H1 (cell line): Measurements from ENCODE around the gene RAB30. TPM values are rescaled to one million over a fixed set of nuclear protein-coding genes. Genes with fewer than 3 reads are reported as not detected.
"Not testable (repeated sequence)": the region's sequence is repeated elsewhere in the genome, so short reads cannot be mapped to it uniquely, and the experiment has no call there.

Experiments used
- CTCF ChIA-PET: fragments of 300-600 bp; sonication (Branson Sonifier 250); formaldehyde crosslinking; loops from one replicate; lab custom pipeline; 2021; ENCODE audit not compliant: partially characterized antibody; lab: Charles Lee
- POLR2A ChIA-PET: fragments of 300-600 bp; sonication (Branson Sonifier 250); formaldehyde crosslinking; loops from one replicate; lab custom pipeline; 2021; ENCODE audit warnings: inconsistent platforms; ENCODE audit not compliant: partially characterized antibody; lab: Charles Lee
- DNase-seq, 2 experiments: peaks; one replicate each; pipeline versions ENCODE4 v3.0.0 to v3.0.0-alpha.2; 2010 to 2022; ENCODE audit warnings: low spot score in 2 of 2, low read depth in 1 of 2, mixed read lengths in 1 of 2
- FAIRE-seq: peaks from 2 replicates; lab custom pipeline; 2011; peaks lifted over from hg19 to GRCh38; lab: Jason Lieb, UNC
- H2AFZ ChIP-seq: 2 replicates; pipeline ENCODE4 v1.8.1; 2012; ENCODE audit warnings: low read length, inconsistent platforms
- H2AK5ac ChIP-seq: 2 replicates; pipeline ENCODE4 v1.6.1; 2013; ENCODE audit warnings: low read depth, low read length
- H2BK120ac ChIP-seq: replicated peaks from 2 replicates; pipeline ENCODE3; 2013; ENCODE audit warnings: low read depth, low read length, inconsistent platforms
- H2BK12ac ChIP-seq: 2 replicates; pipeline ENCODE4 v1.6.1; 2013; ENCODE audit warnings: low read depth, low read length
- H2BK15ac ChIP-seq: 2 replicates; pipeline ENCODE4 v1.6.1; 2013; ENCODE audit warnings: low read length
- H2BK20ac ChIP-seq: 2 replicates; pipeline ENCODE4 v1.6.1; 2013; ENCODE audit warnings: low read length
- H2BK5ac ChIP-seq: 2 replicates; pipeline ENCODE4 v1.6.1; 2013; ENCODE audit warnings: low read depth, low read length
- H3K14ac ChIP-seq: 2 replicates; pipeline ENCODE4 v1.6.1; 2013; ENCODE audit warnings: inconsistent platforms; ENCODE audit not compliant: insufficient read length
- H3K18ac ChIP-seq: 2 replicates; pipeline ENCODE4 v1.6.1; 2013; ENCODE audit warnings: low read length; ENCODE audit errors: extremely low read depth
- H3K23ac ChIP-seq: 2 replicates; pipeline ENCODE4 v1.6.1; 2013; ENCODE audit warnings: inconsistent platforms; ENCODE audit not compliant: insufficient read length
- H3K23me2 ChIP-seq: 2 replicates; pipeline ENCODE4 v1.6.1; 2013; ENCODE audit warnings: low read depth, low read length
- H3K27ac ChIP-seq: 2 replicates; pipeline ENCODE4 v1.6.1; 2011; ENCODE audit warnings: low read depth, low read length, inconsistent platforms
- H3K27me3 ChIP-seq, 4 experiments: replicated peaks in 1 of 4; 1 replicate in 1 of 4; 2 replicates in 3 of 4; pipeline versions ENCODE4 v1.6.1 to v1.8.1; 2011 to 2013; ENCODE audit warnings: low read length in 3 of 4, mild to moderate bottlenecking in 3 of 4, inconsistent platforms in 2 of 4, mixed read lengths in 2 of 4, moderate library complexity in 1 of 4; ENCODE audit not compliant: control insufficient read depth in 3 of 4, insufficient read depth in 3 of 4; ENCODE audit errors: extremely low read depth in 1 of 4
- H3K36me3 ChIP-seq, 4 experiments: 2 replicates each; pipeline versions ENCODE4 v1.6.1 to v1.8.1; 2011 to 2013; ENCODE audit warnings: mild to moderate bottlenecking in 4 of 4, low read length in 3 of 4, moderate library complexity in 2 of 4, control low read depth in 1 of 4, inconsistent platforms in 1 of 4; ENCODE audit not compliant: insufficient read depth in 4 of 4, control insufficient read depth in 2 of 4
- H3K4ac ChIP-seq: replicated peaks from 2 replicates; pipeline ENCODE3; 2013; ENCODE audit warnings: low read length, low read depth, mixed read lengths, inconsistent platforms; ENCODE audit not compliant: insufficient read length
- H3K4me1 ChIP-seq, 4 experiments: replicated peaks in 1 of 4; 1 replicate in 1 of 4; 2 replicates in 3 of 4; pipeline versions ENCODE4 v1.6.1 to v1.8.1; 2011 to 2013; ENCODE audit warnings: low read length in 3 of 4, inconsistent platforms in 2 of 4, mixed read lengths in 1 of 4; ENCODE audit not compliant: insufficient read depth in 4 of 4, control insufficient read depth in 3 of 4
- H3K4me2 ChIP-seq, 2 experiments: 2 replicates each; pipeline versions ENCODE4 v1.6.1 to v1.8.1; 2011 to 2013; ENCODE audit warnings: low read depth in 2 of 2, low read length in 2 of 2, control low read depth in 1 of 2, inconsistent platforms in 1 of 2, mild to moderate bottlenecking in 1 of 2; ENCODE audit not compliant: insufficient read depth in 1 of 2
- H3K4me3 ChIP-seq, 4 experiments: fragments of 200-600, 300-600 bp in 1 of 4; sonication (generic), shearing (Covaris generic), sonication (Bioruptor Twin) in 1 of 4; 2 replicates each; pipeline versions ENCODE4 v1.5.1 to v1.8.1; 2011 to 2016; ENCODE audit warnings: low read length in 4 of 4, low read depth in 3 of 4, control low read depth in 2 of 4, inconsistent platforms in 2 of 4, mild to moderate bottlenecking in 2 of 4, mixed read lengths in 1 of 4, moderate library complexity in 1 of 4; ENCODE audit not compliant: insufficient read depth in 2 of 4; ENCODE audit errors: extremely low read depth in 1 of 4
- H3K56ac ChIP-seq: replicated peaks from 2 replicates; pipeline ENCODE3; 2013; ENCODE audit warnings: low read depth, mild to moderate bottlenecking, mixed read lengths, low read length, inconsistent platforms; ENCODE audit not compliant: insufficient read length
- H3K79me1 ChIP-seq: 2 replicates; pipeline ENCODE4 v1.6.1; 2013; ENCODE audit warnings: low read depth, low read length, control low read depth
- H3K79me2 ChIP-seq, 2 experiments: 2 replicates each; pipeline versions ENCODE4 v1.6.1 to v1.8.1; 2012 to 2013; ENCODE audit warnings: low read length in 2 of 2, mild to moderate bottlenecking in 2 of 2, inconsistent platforms in 1 of 2; ENCODE audit not compliant: insufficient read depth in 2 of 2, control insufficient read depth in 1 of 2
- H3K9ac ChIP-seq, 4 experiments: replicated peaks in 1 of 4; 1 replicate in 1 of 4; 2 replicates in 3 of 4; pipeline versions ENCODE4 v1.6.1 to v1.8.1; 2011 to 2013; ENCODE audit warnings: low read depth in 3 of 4, low read length in 3 of 4, control low read depth in 2 of 4, mild to moderate bottlenecking in 2 of 4, moderate library complexity in 2 of 4, inconsistent platforms in 1 of 4; ENCODE audit errors: extremely low read depth in 1 of 4
- H3K9me3 ChIP-seq, 2 experiments: 2 replicates each; pipeline versions ENCODE4 v1.6.1 to v1.8.1; 2012 to 2013; ENCODE audit warnings: mild to moderate bottlenecking in 2 of 2, moderate library complexity in 2 of 2, control low read depth in 1 of 2, inconsistent platforms in 1 of 2, low read depth in 1 of 2, low read length in 1 of 2, mixed read lengths in 1 of 2; ENCODE audit not compliant: insufficient read depth in 2 of 2
- H4K20me1 ChIP-seq, 2 experiments: replicated peaks in 1 of 2; 2 replicates each; pipeline versions ENCODE3 to v1.8.1; 2011 to 2013; ENCODE audit warnings: inconsistent platforms in 2 of 2, low read length in 2 of 2, mild to moderate bottlenecking in 1 of 2; ENCODE audit not compliant: insufficient read depth in 2 of 2, control insufficient read depth in 1 of 2
- H4K5ac ChIP-seq: 2 replicates; pipeline ENCODE4 v1.6.1; 2013; ENCODE audit warnings: low read length, low read depth, mixed read lengths, inconsistent platforms; ENCODE audit not compliant: insufficient read length
- H4K8ac ChIP-seq: 2 replicates; pipeline ENCODE4 v1.8.0; 2013; ENCODE audit warnings: mild to moderate bottlenecking, moderate library complexity, low read length, inconsistent platforms; ENCODE audit not compliant: insufficient read depth; ENCODE audit errors: extremely low read depth
- H4K91ac ChIP-seq: replicated peaks from 2 replicates; pipeline ENCODE3; 2013; ENCODE audit warnings: low read length, mixed read lengths, inconsistent platforms; ENCODE audit not compliant: insufficient read length
- MAFK ChIP-seq: IDR thresholded peaks from 2 replicates; pipeline ENCODE4 v1.6.1; 2012; ENCODE audit warnings: low read depth, mild to moderate bottlenecking, improper control_type of control experiment, low read length
- RXRA ChIP-seq: IDR thresholded peaks from 2 replicates; pipeline ENCODE4 v1.6.1; 2011; ENCODE audit warnings: low read depth, mild to moderate bottlenecking, low read length, moderate library complexity; ENCODE audit not compliant: insufficient read depth
- TAF1 ChIP-seq: IDR thresholded peaks from 2 replicates; pipeline ENCODE4 v1.6.1; 2011; ENCODE audit warnings: mild to moderate bottlenecking, low read depth, low read length
- TBP ChIP-seq: IDR thresholded peaks from 2 replicates; pipeline ENCODE4 v1.6.1; 2011; ENCODE audit warnings: low read depth, low read length, improper control_type of control experiment
- WGBS, 2 experiments: shearing (Covaris generic) in 1 of 2; methylation state at CpG; one replicate each; pipeline versions ENCODE4 v1.1.6 to v1.1.7; 2013 to 2015; ENCODE audit warnings: low lambda C conversion rate in 2 of 2, mixed read lengths in 2 of 2, inconsistent platforms in 1 of 2, low coverage in 1 of 2, missing lambda C conversion rate in 1 of 2; ENCODE audit not compliant: insufficient replicate concordance in 2 of 2, insufficient coverage in 1 of 2, insufficient read length in 1 of 2; ENCODE audit errors: extremely low coverage in 1 of 2, missing lambda C conversion rate in 1 of 2; 5-methylcytosine and 5-hydroxymethylcytosine counted together
- polyA plus RNA-seq, 7 experiments: library from polyadenylated mRNA; depleted of rRNA in 3 of 7; stranded (reverse) in 5 of 7; unstranded in 2 of 7; fragments of >200 nt in 5 of 7; fragments of 200-250 nt in 2 of 7; gene quantifications; 1 replicate in 5 of 7; 2 replicates in 1 of 7; 4 replicates in 1 of 7; pipeline versions ENCODE4 v1.2.1 to v1.2.3, GENCODE V29; 2011 to 2013; ENCODE audit warnings: missing spikeins in 2 of 7, mixed read lengths in 2 of 7
- total RNA-seq: library from RNA; stranded (reverse); fragmentation: NEBNext Ultra II Directional; extraction: Animal tissue kit (Norgen Biotek cat#: 25700); gene quantifications from 2 replicates; pipeline ENCODE4 v1.2.1, GENCODE V29; 2021

The RAB30 gene
- total and polyA plus RNA-seq, 2 of the 8 experiments (the other 6 are each of a cell fraction or from before 2014, with no cell fraction given): 1.6 to 11.7 TPM

GRCh38 chr11:83009999-83010398 is 61.7 kb downstream of the RAB30 start (continued):
- TF ChIP-seq TAF1: no peak
- no peak for TF ChIP-seq TBP
- TF ChIP-seq MAFK: no peak
- TF ChIP-seq RXRA: no peak

- H3K9ac ChIP-seq, H3K4me3 ChIP-seq, H4K20me1 ChIP-seq, FAIRE-seq, H2BK5ac ChIP-seq, H2BK15ac ChIP-seq, H3K23ac ChIP-seq, H2BK120ac ChIP-seq, H3K79me1 ChIP-seq, H3K4ac ChIP-seq, H3K27me3 ChIP-seq, DNase-seq, H3K9me3 ChIP-seq, H3K23me2 ChIP-seq, H4K5ac ChIP-seq, H4K8ac ChIP-seq, H3K27ac ChIP-seq, POLR2A ChIA-PET, H2BK12ac ChIP-seq, H2AK5ac ChIP-seq, H4K91ac ChIP-seq, H3K14ac ChIP-seq, H3K4me1 ChIP-seq, H2BK20ac ChIP-seq, H3K36me3 ChIP-seq, H3K79me2 ChIP-seq, H2AFZ ChIP-seq, H3K56ac ChIP-seq, H3K4me2 ChIP-seq, H3K18ac ChIP-seq: not testable (repeated sequence)
- WGBS, 2 experiments: 93% methylated on average over 10 of the region's 10 CpGs; no CpG with 5 or more reads in 1 of the 2 experiments
- CTCF ChIA-PET: interaction anchor here (1.6 kb wide), 1 partner anchor 142 kb away, joined by 5 read pairs; no protein-coding TSS in a partner anchor
Measured at GRCh38 chr11:83009136-83009535, 62.6 kb downstream of the RAB30 start.
